Heart right ventricle (tissue), 16 donors: Measurements from ENCODE around the gene FTO. TPM values are rescaled to one million over a fixed set of nuclear protein-coding genes. Genes with fewer than 3 reads are reported as not detected.

ENCODE experiments used
- ATAC-seq, 8 donors: fragments of 200-7000 bp; cut with Tn5 transposase; one replicate each; pipeline ENCODE4 v1.9.1; 2020; ENCODE audit warnings: mild to moderate bottlenecking in 8 of 8, moderate library complexity in 8 of 8, moderate number of reproducible peaks in 1 of 8
- DNase-seq, 2 donors: peaks; one replicate each; pipeline ENCODE4 v3.0.0-alpha.2; 2020
- H3K27ac ChIP-seq, 10 donors: fragments of 200-600 bp; sonication (generic) in 2 of 10; one replicate each; pipeline versions ENCODE4 v1.5.0 to v1.8.0; 2020 to 2022; ENCODE audit warnings: mild to moderate bottlenecking in 3 of 10
- H3K27me3 ChIP-seq, 7 donors: fragments of 200-600 bp; one replicate each; pipeline ENCODE4 v1.8.0; 2021 to 2022; ENCODE audit warnings: mild to moderate bottlenecking in 2 of 7
- H3K36me3 ChIP-seq, 9 donors: fragments of 200-600 bp; sonication (generic) in 1 of 9; one replicate each; pipeline versions ENCODE4 v1.5.0 to v1.8.0; 2020 to 2022; ENCODE audit warnings: mild to moderate bottlenecking in 2 of 9
- H3K4me1 ChIP-seq, 9 donors: fragments of 200-600 bp; sonication (generic) in 1 of 9; one replicate each; pipeline versions ENCODE4 v1.5.0 to v1.8.0; 2020 to 2022; ENCODE audit warnings: mild to moderate bottlenecking in 4 of 9
- H3K4me3 ChIP-seq, 10 donors: fragments of 200-600 bp; sonication (generic) in 2 of 10; one replicate each; pipeline versions ENCODE4 v1.5.0 to v1.8.0; 2020 to 2022; ENCODE audit warnings: mild to moderate bottlenecking in 7 of 10, moderate library complexity in 2 of 10
- H3K9me3 ChIP-seq, 11 donors: fragments of 200-600 bp in 10 of 11; sonication (generic) in 2 of 11; one replicate each; pipeline versions ENCODE4 v1.5.0 to v1.8.0; 2013 to 2022; ENCODE audit warnings: mild to moderate bottlenecking in 2 of 11, control low read depth in 1 of 11, moderate library complexity in 1 of 11
- CTCF ChIP-seq, 9 donors: fragments of 200-600 bp; sonication (generic) in 2 of 9; IDR thresholded peaks; one replicate each; pipeline versions ENCODE4 v1.5.0 to v1.8.0; 2021 to 2022; ENCODE audit warnings: antibody characterized with exemption in 9 of 9, mild to moderate bottlenecking in 5 of 9, moderate library complexity in 1 of 9
- WGBS, 2 donors: extraction: QIAGEN DNeasy Blood & Tissue Kit; methylation state at CpG; one replicate each; pipeline ENCODE4 v1.1.7; 2013; ENCODE audit warnings: inconsistent platforms in 1 of 2; 5-methylcytosine and 5-hydroxymethylcytosine counted together
- intact Hi-C, 10 donors: fragments of 100-400 bp; cut with DNase I; formaldehyde crosslinking; loops; one replicate each; pipeline versions ENCODE4 v1.11.1 to v1.14.2; 2022
- polyA plus RNA-seq, 2 donors: library from polyadenylated mRNA; stranded (reverse); fragments of 200-250 nt; gene quantifications; one replicate each; pipeline ENCODE4 v1.2.3, GENCODE V29; 2013
- total RNA-seq, 10 donors: library from RNA; stranded (reverse); fragmentation: NEBNext Ultra II Directional in 3 of 10; extraction: Animal tissue kit (Norgen Biotek cat#: 25700) in 3 of 10; gene quantifications; one replicate each; pipeline versions ENCODE4 v1.2.1 to v1.2.4, GENCODE V29; 2021 to 2023
- donor health status: Arrhythmogenic right ventricular cardiomyopathy.
- donor health status: ischemic (EF 13 %, LVEDD 7.1; RV severe dilation, severe dysfunction).
- donor health status: healthy with polysubstance abuse.
- donor health status: DM: no; HTN: yes; CAD: no.
- donor health status: DM: no; HTN: no; CAD: no.
- donor health status: ischemic (EF 25% LVEDD 6.9; RV normal size, moderate dysfunction).
- donor health status: ischemic (EF 25% LVEDD 5.7; RV mildly dilated, moderate dysfunction).
- donor health status: healthy.
- donor health status: DM: yes; HTN: yes; CAD: no.
- donor health status: Ischemic cardiomyopathy.
- donor health status: ischemic (EF 35%, LVEDD 5.7; RV mildly dilated, moderate dysfunction).
- donor health status: nonischemic (EF 11% LVEDD 7.7; RV severe dilation, severe dysfunction).
- donor health status: DM: yes; HTN: yes; CAD: no.
- donor health status: PGD.
- donor health status: ischemic (EF 29% LVEDD 5.4; RV normal size, mild dysfunction).
- donor health status: nonischemic (EF 23%, LVEDD 6.1; RV moderate dilation, normal function).

The FTO gene
- total and polyA plus RNA-seq, 12 donors: 8.5 to 103 (median 90.0) TPM

GRCh38 chr16:53944025-53944424 lies 240.1 kb downstream of the FTO start:
- intact Hi-C loops: loop anchor here in 1 of 10 donors (10.0 kb wide), 2 partner anchors 341 to 981 kb away; partner anchors contain the start of gene IRX3
- WGBS, 2 donors: 96 to 99% methylated on average over 2 of the region's 2 CpGs
- Histone ChIP-seq H3K36me3 (peaks cover 0 to 4% (median 0%) of the 10 kb centered on the region in 9 donors), H3K27me3 (no peaks in the 10 kb centered on the region), H3K27ac (no peak overlapping the region), H3K4me1 (peaks cover 0 to 13% (median 0%) of the 10 kb centered on the region in 9 donors), H3K9me3 (no peaks in the 10 kb centered on the region), H3K4me3 (no peak overlapping the region)
- ATAC-seq (no peak), DNase-seq (no peak)
- TF ChIP-seq CTCF (IDR thresholded peaks at IDR 0.05): no peak

GRCh38 chr16:53945996-53946395 lies 242.0 kb downstream of the FTO start:
- Histone ChIP-seq H3K4me3 (no peak overlapping the region), H3K27me3 (no peaks in the 10 kb centered on the region), H3K4me1 (peaks cover 0 to 16% (median 0%) of the 10 kb centered on the region in 9 donors), H3K9me3 (no peaks in the 10 kb centered on the region), H3K27ac (no peak overlapping the region), H3K36me3 (peaks cover 0 to 4% (median 0%) of the 10 kb centered on the region in 9 donors)
- peak; percentile 49 to 80 (median 73) for TF ChIP-seq CTCF (IDR thresholded peaks at IDR 0.05)
- ATAC-seq (peak in 6 of 8 donors; percentile 60 to 79 (median 68)), DNase-seq (no peak)
- intact Hi-C loops: loop anchor here in 3 of 10 donors (5.0 to 10.0 kb wide), 4 partner anchors 246 to 1431 kb away; partner anchors contain the start of gene IRX3 (in 1 of the 3)
- WGBS, 2 donors: 65 to 69% methylated on average over 2 of the region's 2 CpGs

GRCh38 chr16:53946746-53947386 lies 242.9 kb downstream of the FTO start:
- WGBS, 2 donors: 94 to 97% methylated on average over 5 of the region's 5 CpGs
- Histone ChIP-seq H3K27ac (no peak overlapping the region), H3K27me3 (no peaks in the 10 kb centered on the region), H3K36me3 (no peaks in the 10 kb centered on the region), H3K9me3 (no peaks in the 10 kb centered on the region), H3K4me3 (no peak overlapping the region), H3K4me1 (peaks cover 0 to 19% (median 2%) of the 10 kb centered on the region in 9 donors)
- no peak for ATAC-seq
- intact Hi-C loops: loop anchor here in 3 of 10 donors (5.0 to 10.0 kb wide), 4 partner anchors 245 to 1430 kb away; partner anchors contain the start of gene IRX3 (in 1 of the 3)
- no peak for DNase-seq
- TF ChIP-seq CTCF (IDR thresholded peaks at IDR 0.05): no peak

GRCh38 chr16:53947642-53948041 lies 243.7 kb downstream of the FTO start:
- Histone ChIP-seq H3K9me3 (no peaks in the 10 kb centered on the region), H3K27me3 (no peaks in the 10 kb centered on the region), H3K27ac (no peak overlapping the region), H3K36me3 (no peaks in the 10 kb centered on the region), H3K4me3 (no peak overlapping the region), H3K4me1 (peaks cover 0 to 26% (median 9%) of the 10 kb centered on the region in 9 donors)
- DNase-seq (no peak), ATAC-seq (no peak)
- intact Hi-C loops: loop anchor here in 3 of 10 donors (5.0 to 10.0 kb wide), 4 partner anchors 245 to 1430 kb away; partner anchors contain the start of gene IRX3 (in 1 of the 3)
- 95 to 97% methylated on average over 7 of the region's 7 CpGs for WGBS, 2 donors
- no peak for TF ChIP-seq CTCF (IDR thresholded peaks at IDR 0.05)
